ENCODE results near the gene NXPH4.

GRCh38 chr12:57171668-57172067 lies 44.9 kb upstream of the NXPH4 start:
- TF ChIP-seq CTCF (IDR thresholded peaks at IDR 0.05) (no peak), POLR2AphosphoS5 (IDR thresholded peaks at IDR 0.05) (no peak), EP300 (IDR thresholded peaks at IDR 0.05) (no peak)

All from suprapubic skin (tissue), 4 donors.